Endodermal cell (in vitro differentiated cells): ENCODE data around the gene COLQ. TPM values are rescaled to one million over a fixed set of nuclear protein-coding genes. Genes with fewer than 3 reads are reported as not detected.

Experiments used
- DNase-seq: peaks from one replicate; pipeline ENCODE4 v3.0.0-alpha.2; 2017
- H3K27ac ChIP-seq: 2 replicates; pipeline ENCODE4 v1.5.1; 2013; ENCODE audit warnings: mild to moderate bottlenecking, low read depth, low read length, moderate library complexity
- H3K27me3 ChIP-seq: 2 replicates; pipeline ENCODE4 v1.6.1; 2013; ENCODE audit warnings: mild to moderate bottlenecking, low read length, moderate library complexity; ENCODE audit not compliant: insufficient read depth, control insufficient read depth, poor library complexity, severe bottlenecking
- H3K36me3 ChIP-seq: 2 replicates; pipeline ENCODE4 v1.7.0; 2013; ENCODE audit warnings: mild to moderate bottlenecking, low read length, moderate library complexity; ENCODE audit not compliant: control insufficient read depth, insufficient read depth
- H3K4me1 ChIP-seq: one replicate; pipeline ENCODE4 v1.7.0; 2013; ENCODE audit warnings: low read length; ENCODE audit not compliant: control insufficient read depth, insufficient read depth
- H3K4me3 ChIP-seq: 2 replicates; pipeline ENCODE4 v1.5.1; 2013; ENCODE audit warnings: mild to moderate bottlenecking, low read length, moderate library complexity
- H3K9ac ChIP-seq: 2 replicates; pipeline ENCODE4 v1.6.1; 2013; ENCODE audit warnings: mild to moderate bottlenecking, low read length, moderate library complexity; ENCODE audit not compliant: poor library complexity, severe bottlenecking; ENCODE audit errors: extremely low read depth
- H3K9me3 ChIP-seq: 2 replicates; pipeline ENCODE4 v1.6.1; 2013; ENCODE audit warnings: mild to moderate bottlenecking, low read length, moderate library complexity; ENCODE audit not compliant: control insufficient read depth
- H3K27ac Mint-ChIP-seq: 2 replicates; pipeline ENCODE4 v1.8.0; 2020; ENCODE audit warnings: mixed read lengths
- H3K27me3 Mint-ChIP-seq: 2 replicates; pipeline ENCODE4 v1.8.0; 2021; ENCODE audit warnings: mild to moderate bottlenecking, mixed read lengths; ENCODE audit not compliant: insufficient read depth
- H3K36me3 Mint-ChIP-seq: 2 replicates; pipeline ENCODE4 v1.8.0; 2020; ENCODE audit warnings: low read depth, mixed read lengths
- H3K4me1 Mint-ChIP-seq: 2 replicates; pipeline ENCODE4 v1.8.0; 2020; ENCODE audit warnings: mixed read lengths
- H3K4me3 Mint-ChIP-seq: 2 replicates; pipeline ENCODE4 v1.8.0; 2020; ENCODE audit warnings: mild to moderate bottlenecking, moderate library complexity, mixed read lengths
- H3K9me3 Mint-ChIP-seq: 2 replicates; pipeline ENCODE4 v1.8.0; 2020; ENCODE audit warnings: mild to moderate bottlenecking, mixed read lengths
- CTCF ChIP-seq: fragments of 200-600 bp; sonication (generic); conservative IDR thresholded peaks from 2 replicates; pipeline ENCODE4 v1.5.0; 2021; ENCODE audit warnings: antibody characterized with exemption, mild to moderate bottlenecking
- WGBS, 2 experiments: methylation state at CpG; one replicate each; pipeline versions ENCODE4 v1.1.5 to v1.1.7; 2013; ENCODE audit warnings: missing lambda C conversion rate in 2 of 2, mixed read lengths in 1 of 2; ENCODE audit not compliant: insufficient coverage in 1 of 2, insufficient read length in 1 of 2; 5-methylcytosine and 5-hydroxymethylcytosine counted together
- total RNA-seq, 2 donors: library from RNA; stranded (reverse); fragmentation: NEBNext Ultra II Directional in 1 of 2; extraction: Animal tissue kit (Norgen Biotek cat#: 25700) in 1 of 2; gene quantifications; 2 replicates in 1 of 2; 3 replicates in 1 of 2; pipeline ENCODE4 v1.2.1, GENCODE V29; 2021

The COLQ gene
- total RNA-seq, 2 donors from 2014 or later: 3.1 to 7.3 TPM

- Mint-ChIP-seq H3K27ac (no peak overlapping the region), H3K4me3 (no peak overlapping the region), H3K27me3 (peaks cover 2% of the 10 kb centered on the region), H3K36me3 (no peaks in the 10 kb centered on the region), H3K9me3 (no peaks in the 10 kb centered on the region), H3K4me1 (peaks cover 10% of the 10 kb centered on the region)
- H3K27me3 ChIP-seq: no peaks in the 10 kb centered on the region
- H3K4me3 ChIP-seq: no peak overlapping the region
- peaks cover 5% of the 10 kb centered on the region for H3K4me1 ChIP-seq
- H3K36me3 ChIP-seq: no peaks in the 10 kb centered on the region
- TF ChIP-seq CTCF: no peak
- WGBS, 2 experiments: 73 to 74% methylated on average over 4 of the region's 4 CpGs
- H3K9ac ChIP-seq: no peak overlapping the region
- no peaks in the 10 kb centered on the region for H3K9me3 ChIP-seq
- H3K27ac ChIP-seq: no peak overlapping the region
- DNase-seq: no peak
Observed at GRCh38 chr3:15501126-15501525, 20.4 kb downstream of the COLQ start.

- no peaks in the 10 kb centered on the region for H3K27me3 ChIP-seq
- H3K36me3 ChIP-seq: no peaks in the 10 kb centered on the region
- Mint-ChIP-seq H3K36me3 (no peaks in the 10 kb centered on the region), H3K27me3 (peaks cover 2% of the 10 kb centered on the region), H3K4me1 (peaks cover 15% of the 10 kb centered on the region), H3K27ac (no peak overlapping the region), H3K9me3 (no peaks in the 10 kb centered on the region), H3K4me3 (no peak overlapping the region)
- H3K9me3 ChIP-seq: no peaks in the 10 kb centered on the region
- H3K4me3 ChIP-seq: no peak overlapping the region
- peaks cover 5% of the 10 kb centered on the region for H3K4me1 ChIP-seq
- TF ChIP-seq CTCF: no peak
- DNase-seq: no peak
- no peak overlapping the region for H3K9ac ChIP-seq
- no peak overlapping the region for H3K27ac ChIP-seq
- WGBS, 2 experiments: 93 to 96% methylated on average over 3 of the region's 3 CpGs
Observed at GRCh38 chr3:15500107-15500724, 21.3 kb downstream of the COLQ start.

GRCh38 chr3:15499536-15499935 lies 22.0 kb downstream of the COLQ start:
- H3K4me3 ChIP-seq: no peak overlapping the region
- H3K36me3 ChIP-seq: no peaks in the 10 kb centered on the region
- no peaks in the 10 kb centered on the region for H3K27me3 ChIP-seq
- TF ChIP-seq CTCF: no peak
- Mint-ChIP-seq H3K9me3 (no peaks in the 10 kb centered on the region), H3K27ac (no peak overlapping the region), H3K27me3 (peaks cover 2% of the 10 kb centered on the region), H3K4me1 (peaks cover 15% of the 10 kb centered on the region), H3K36me3 (no peaks in the 10 kb centered on the region), H3K4me3 (no peak overlapping the region)
- H3K27ac ChIP-seq: no peak overlapping the region
- H3K9ac ChIP-seq: no peak overlapping the region
- no peaks in the 10 kb centered on the region for H3K9me3 ChIP-seq
- DNase-seq: no peak
- whole genome bisulfite sequencing, 2 experiments: 93 to 94% methylated on average over 7 of the region's 7 CpGs
- H3K4me1 ChIP-seq: peaks cover 5% of the 10 kb centered on the region
